Activated gamma-delta T cell (primary cell): Measurements from ENCODE around the gene FUCA2.
"Not testable (repeated sequence)": the region's sequence is repeated elsewhere in the genome, so short reads cannot be mapped to it uniquely, and the experiment has no call there.

ENCODE experiments used
- DNase-seq: peaks from one replicate; lab custom pipeline; 2025; lab: John Stamatoyannopoulos, UW

FUCA2 gene

DNA sequence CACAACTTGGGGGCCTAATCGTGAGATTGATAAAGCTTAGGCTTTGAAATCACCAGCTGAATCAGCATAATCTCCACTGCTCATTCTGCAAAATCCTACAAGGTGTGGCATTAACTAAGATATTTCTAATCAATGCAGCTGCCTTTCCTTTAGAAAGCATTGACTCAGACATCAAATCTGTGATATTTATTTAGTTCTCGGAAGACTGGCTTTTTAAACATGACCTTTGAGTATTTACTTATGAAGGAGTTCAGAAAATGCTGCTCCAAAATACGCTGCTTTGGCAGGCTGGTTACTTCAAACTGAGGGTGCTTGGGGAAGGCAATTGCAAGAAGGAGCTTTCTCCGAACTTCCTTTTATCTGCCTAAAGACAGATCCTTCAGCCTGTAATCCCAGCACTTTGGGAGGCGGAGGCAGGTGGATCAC, 23.7 kb upstream of the FUCA2 start:
- DNase-seq = no peak

DNA sequence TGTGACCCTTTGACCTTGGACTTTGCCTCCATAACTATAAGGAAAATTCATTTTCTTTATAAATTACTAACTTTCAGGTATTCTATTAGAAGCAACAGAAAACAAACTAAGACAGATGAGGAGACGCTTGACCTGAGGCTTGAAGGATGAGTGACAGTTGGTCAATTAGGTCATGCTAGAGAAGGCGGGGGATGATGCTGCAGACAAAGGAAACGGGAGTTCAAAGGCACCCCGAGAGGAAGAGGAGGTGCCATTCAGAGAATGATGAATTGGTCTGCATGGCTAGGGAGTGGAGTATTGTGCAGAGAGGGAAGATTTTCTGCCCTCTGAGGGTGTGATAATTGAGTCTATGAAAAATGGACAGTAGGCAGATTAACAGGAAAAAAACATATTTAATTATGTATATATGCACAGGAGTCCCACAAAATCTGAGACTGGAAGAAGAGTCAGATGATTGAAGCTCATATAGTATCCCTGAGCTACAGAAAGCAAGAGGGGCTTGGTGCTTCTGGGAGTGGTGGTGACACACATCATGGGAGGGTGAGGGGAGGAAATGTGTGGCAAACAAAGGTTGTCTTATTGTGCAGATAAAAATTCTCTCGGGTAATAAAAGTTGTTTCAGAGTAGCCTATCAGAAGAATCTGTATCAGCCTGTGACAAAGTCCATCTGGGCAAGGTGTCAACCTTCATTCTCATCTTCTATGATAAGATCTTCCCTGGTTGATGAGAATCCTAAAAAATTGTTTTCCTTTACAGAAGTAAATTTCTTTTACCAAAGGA, 20.4 kb upstream of the FUCA2 start:
- DNase-seq = no peak

DNA sequence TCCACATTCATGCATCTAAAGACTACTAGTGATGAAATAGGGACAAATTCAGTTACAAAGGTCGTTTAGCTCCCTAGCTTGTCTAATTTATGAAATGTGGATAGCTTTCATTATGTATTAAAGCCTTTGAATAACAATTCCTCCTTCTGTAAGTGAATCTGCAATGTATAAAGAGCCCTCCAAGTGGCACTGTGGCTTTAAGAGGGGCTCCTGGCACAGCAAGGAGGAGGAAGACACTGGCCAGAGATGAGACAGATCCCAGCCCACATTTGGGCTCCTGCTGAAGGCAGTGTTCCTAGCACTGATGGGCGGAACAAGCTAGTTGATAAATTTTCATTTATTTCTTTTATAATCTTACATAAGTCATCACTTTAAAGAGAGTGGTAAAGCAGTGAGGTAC, 17.6 kb upstream of the FUCA2 start:
- no peak for DNase-seq

DNA sequence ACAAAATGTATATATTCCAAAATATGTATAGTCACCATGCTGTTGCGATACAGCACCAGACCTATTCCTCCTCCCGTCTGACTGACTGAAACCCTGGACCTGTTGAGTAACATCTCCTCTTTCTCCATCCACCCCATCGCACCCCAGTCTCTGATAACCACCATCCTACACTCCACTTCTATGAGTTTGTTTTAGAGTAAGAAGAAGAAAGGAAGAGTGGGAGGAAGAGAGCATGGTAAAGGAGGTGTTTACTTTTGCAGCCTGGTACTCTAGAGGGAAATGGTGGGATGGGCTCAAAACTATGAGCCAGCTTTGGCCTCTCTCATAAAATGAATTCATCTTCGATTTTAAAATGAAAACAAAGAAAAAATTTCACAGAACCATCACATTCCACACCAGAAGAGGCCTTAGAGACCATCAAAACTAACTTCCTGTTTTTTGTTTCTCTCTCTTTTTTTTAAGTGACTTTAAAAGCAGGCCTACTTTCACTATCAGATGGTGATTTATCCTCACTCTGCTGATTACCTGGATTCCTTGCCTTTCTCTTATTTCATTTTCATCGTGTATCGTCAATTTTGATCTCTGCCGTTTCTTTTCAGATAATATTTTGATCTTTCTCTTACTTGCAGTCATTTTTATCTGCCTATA, 16.8 kb upstream of the FUCA2 start:
- no peak for DNase-seq

DNA sequence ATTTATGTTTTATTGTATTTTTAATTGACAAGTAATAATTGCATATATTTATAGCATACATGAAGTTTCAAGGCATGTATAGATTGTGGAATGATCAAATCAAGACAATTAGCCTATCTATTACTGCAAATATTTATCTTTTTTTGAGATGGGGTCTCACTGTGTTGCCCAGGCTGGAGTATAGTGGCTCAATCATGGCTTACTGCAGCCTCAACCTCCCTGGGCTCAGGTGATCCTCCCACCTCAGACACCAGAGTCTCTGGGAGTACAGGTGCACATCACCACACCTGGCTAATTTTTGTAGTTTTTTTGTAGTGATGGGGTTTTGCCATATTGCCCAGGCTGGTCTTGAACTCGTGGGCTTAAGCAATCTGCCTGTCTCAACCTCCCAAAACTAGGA, 16.2 kb upstream of the FUCA2 start:
- no peak for DNase-seq

DNA sequence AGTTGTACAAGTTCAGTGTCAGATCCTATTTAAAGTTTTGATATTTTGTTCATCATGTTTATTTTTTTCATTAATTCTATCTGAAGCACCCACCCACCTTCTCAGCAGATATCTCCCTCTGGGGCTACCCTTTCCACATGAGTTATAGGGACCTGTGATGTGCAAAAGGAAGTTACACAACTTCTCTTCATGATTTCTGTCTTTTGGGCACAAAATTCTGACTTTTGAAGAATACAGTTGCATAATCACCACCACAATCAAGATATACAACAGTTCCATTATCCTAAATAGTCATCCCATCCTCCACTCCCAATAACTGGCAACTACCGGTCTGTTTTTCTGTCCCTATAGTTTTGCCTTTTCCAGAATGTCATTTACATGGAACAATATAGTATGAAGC, 13.8 kb upstream of the FUCA2 start:
- DNase-seq = no peak

DNA sequence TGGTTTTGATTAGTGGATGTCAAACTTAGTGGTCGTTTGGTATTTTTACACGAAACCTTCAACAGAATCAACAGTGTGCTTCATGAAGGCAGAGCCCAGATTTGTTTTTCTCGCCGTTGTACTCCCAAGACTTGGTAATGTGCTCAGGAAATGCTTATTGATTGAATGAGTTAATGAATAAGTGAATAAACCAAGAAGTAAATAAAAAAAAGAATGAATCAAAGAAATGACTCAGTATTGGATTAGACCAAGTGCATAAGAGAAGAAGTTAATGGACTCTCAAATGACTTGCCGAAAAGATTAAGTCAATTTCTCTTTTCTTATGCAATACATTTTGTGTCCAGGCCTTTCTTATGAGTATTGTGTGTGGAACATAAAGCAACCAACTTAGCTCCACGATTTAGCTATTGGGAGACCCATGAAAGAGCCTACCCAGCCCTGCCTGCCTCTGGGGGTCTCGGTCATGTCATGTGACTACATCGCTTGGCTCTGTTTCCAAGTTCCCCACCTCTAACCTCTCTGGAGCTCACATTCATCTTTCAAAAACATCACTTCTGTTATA, 10.6 kb upstream of the FUCA2 start:
- no peak for DNase-seq

DNA sequence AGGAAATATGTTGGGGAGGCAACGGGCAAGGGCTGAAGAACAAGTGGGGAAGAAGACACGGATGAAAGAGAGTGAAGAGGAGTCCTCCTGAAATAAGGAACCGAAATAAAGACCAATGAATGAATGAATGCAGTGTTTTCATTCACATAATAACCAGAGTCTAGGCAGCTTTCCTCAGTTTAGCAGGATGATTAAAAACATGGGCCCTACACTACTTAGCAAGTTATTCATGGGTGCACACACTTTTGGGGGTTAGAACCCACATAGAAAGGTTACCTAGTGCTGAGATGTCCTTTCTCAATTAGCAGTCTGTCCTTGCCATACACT, 5.9 kb upstream of the FUCA2 start:
- DNase-seq = no peak

DNA sequence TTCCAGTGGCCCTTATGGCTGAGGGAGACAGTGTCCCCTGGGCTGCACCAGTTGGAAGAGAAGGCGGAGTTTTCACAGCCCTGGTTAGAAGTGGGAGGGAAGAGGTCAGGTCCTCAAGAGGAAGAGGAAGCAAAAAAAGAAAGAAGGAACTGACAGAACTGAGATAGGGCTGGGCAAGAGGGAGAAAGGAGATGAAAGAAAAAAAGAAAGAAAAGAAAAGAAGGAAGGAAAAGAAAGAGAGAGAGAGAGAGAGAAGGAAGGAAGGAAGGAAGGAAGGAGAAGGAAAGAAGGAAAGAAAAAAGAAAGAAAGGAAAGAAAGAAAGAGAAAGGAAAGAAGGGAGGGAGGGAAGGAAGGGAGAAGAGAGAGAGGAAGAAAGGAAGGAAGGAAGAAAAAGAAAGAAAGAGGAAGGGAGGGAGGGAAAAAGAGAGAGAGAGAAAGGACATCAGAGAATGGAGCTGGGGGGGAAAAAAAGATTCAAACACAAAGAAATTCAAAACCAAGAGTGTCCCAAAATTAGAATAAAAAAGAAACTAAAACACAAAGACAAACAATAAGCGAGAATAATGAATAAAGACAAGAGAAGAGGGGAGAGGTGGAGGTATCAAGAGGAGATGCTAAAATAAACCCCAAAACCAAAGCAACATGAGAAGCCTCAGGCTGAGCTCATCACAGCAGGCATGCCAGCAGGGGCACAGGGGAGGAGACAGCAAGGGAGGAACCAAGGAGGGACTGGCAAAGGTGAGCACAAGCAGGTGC, 5.3 kb upstream of the FUCA2 start:
- DNase-seq = no peak

DNA sequence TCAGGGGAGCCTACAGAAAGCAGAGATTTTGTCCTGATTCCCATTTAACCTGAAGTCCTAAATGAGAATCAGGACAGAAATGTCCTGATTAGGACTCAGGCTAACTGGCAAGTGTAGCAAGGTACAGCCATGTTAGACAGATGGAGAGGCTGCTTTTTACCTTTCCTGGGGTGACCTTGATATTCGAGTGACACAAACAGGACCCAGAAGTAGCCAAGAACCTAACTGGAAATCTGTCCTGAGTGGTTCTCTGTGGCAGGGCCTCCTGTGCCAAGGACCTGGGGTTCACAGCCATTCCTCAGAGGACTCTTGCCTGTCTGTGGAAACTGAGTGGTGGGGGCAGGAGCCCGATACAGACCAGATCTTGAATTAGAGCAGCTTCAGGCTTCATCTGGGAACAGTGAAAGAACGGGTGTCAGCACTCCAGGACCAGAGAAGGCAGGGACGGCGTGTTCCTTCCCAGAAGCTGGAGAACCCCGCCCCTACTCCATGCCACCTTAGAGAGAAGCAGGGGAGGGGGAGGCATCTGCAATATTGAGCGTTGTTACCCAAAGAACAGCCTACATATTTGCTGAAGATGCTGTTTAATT, 4.3 kb upstream of the FUCA2 start:
- no peak for DNase-seq

DNA sequence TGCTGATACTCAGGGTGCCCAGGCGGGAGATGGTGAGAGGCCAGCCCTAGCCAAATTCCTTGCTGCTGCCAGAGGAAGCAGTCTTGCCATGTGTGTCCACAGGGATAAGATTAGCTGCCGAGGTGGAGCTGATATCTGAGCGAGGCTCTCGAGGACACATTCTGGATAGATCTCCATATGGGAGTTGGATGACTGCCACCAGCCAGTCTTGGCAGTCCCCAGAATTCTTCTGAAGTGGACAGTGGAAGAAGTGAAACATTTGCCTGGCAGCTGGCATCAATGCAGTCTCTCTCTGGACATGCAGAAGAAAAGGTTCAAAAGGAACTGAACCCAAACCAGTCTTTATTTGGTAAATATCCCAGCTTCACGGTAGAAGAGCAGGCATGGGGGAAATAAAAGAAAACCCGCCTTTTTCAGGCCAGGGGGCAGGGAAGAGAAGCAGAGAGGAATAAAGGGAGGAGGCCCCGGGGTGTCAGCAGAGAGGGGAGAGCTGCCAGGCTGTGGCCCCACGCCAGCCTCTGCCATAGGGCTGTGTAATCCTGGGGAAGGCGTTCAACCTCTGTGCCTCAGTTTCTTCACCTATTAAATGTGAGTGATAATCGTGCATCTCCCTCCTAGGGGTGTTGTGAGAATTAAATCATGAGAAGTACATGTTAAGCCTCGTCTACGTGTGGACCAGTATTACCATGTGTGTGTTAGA, 3.7 kb upstream of the FUCA2 start:
- DNase-seq = no peak

DNA sequence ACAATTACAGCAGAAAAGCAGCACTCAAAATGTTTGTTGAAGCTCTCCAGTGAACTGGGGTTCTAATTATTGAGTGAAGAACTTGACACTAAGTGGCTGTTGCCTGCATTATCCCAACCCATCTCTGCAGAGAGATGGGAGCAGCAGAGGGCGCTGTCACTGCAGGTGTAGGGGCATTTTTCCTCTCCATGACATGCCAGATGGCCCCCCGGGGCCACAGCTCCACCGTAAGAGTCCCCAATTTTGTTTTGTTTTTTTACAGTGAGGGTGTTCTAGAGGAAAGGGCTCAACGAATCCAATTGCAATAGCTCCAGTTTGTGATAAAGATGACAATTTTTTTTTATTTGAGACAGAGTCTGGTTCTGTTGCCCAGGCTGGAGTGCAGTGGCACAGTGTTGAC, 1.9 kb upstream of the FUCA2 start:
- DNase-seq = no peak

DNA sequence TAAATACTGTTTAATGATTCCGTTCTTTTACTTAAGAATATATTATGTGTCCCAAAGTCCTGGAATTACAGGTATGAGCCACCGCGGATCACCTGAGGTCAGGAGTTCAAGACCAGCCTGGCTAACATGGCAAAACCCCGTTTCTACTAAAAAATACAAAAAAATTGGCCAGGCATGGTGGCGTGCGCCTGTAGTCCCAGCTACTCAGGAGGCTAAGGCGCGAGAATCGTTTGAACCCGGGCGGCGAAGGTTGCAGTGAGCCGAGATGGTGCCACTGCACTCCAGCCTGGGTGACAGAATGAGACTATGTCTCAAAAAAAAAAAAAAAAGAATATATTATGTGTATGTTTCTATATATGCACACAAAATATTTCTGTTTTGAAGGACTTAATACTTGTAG, 1.2 kb downstream of the FUCA2 start:
- not testable (repeated sequence) for DNase-seq

DNA sequence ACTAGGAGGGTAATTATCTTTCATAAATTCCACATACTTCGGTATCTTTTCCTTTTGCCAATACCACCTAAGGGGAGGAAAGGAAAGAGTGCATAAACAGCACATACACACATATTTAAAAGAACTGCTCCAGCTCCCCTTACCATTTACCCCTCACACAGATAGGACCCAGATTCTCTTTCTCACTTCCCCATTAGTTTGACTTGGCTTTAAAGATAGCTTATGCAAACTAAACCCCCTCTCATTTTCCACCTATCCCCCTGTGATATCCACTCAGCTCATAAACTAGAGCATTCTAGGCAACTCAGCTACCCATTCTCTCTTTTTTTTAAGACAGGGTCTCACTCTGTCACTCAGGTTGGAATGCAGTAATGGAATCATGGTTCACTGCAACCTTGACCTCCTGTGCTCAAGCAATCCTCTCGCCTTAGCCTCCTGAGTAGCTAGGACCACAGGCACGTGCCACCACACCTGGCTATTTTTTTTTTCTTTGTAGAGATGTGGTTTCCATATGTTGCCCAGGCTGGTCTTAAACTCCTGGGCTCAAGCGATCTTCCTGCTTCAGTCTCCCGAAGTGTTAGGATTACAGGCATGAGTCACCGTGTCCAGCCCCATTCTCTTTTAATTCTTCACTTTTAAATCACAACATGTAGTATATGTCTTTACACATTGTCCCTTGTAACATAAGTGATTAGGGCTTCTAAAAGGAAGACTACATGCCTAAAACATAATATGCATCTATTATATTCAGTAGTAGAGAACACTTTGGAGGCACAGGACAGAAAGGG, 4.0 kb downstream of the FUCA2 start:
- DNase-seq = no peak

DNA sequence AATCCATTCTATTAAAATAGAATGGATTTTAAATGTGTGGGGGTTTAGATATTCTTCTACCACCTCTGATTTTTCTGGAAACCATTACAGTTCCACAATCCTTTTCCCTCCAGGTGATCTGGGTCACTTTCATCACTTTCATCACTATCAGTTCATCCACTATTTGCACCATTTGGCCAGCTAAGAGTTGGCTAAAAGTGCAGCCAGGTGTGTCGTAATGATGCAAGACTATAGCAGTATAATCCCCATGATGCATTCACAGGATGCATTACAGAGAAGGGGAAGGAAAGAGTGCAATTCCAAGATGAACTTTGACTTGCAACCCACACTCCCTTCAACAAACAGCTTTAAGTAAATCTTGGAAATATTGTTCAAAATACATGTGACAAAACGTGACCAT, 4.9 kb downstream of the FUCA2 start:
- DNase-seq = no peak

DNA sequence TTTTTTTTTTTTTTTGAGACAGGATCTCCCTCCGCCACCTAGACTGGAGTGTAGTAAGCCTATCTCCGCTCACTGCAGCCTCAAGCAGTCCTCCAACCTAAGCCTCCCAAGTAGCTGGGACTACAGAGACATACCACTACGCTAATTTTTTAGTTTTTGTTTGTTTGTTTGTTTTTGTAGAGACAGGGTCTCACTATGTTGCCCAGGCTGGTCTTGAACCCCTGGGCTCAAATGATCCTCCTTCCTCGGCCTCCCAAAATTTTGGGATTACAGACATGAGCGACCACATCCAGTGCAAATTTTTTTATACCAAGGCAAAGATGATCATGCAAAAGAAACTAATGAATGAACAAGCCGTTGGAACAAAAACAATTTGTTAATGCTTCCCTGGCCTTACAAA, 5.3 kb downstream of the FUCA2 start:
- DNase-seq = no peak

DNA sequence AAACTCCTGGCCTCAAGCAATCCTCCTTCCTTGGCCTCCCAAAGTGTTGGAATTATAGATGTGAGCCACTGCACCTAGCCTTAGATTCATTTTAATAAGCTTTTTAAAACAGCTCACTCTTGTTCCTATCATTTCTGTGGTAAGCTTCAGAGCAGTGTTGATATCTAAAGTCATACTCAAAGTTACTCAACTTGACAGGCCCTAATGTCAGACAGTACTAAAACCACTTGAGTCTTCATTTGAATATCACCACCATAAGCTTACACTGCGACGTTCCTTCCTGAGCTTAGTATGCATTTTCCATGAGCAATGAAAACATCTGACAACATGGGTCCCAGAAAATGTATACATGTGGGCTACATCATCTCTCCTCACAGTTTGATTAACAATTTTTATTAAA, 6.0 kb downstream of the FUCA2 start:
- DNase-seq = no peak

DNA sequence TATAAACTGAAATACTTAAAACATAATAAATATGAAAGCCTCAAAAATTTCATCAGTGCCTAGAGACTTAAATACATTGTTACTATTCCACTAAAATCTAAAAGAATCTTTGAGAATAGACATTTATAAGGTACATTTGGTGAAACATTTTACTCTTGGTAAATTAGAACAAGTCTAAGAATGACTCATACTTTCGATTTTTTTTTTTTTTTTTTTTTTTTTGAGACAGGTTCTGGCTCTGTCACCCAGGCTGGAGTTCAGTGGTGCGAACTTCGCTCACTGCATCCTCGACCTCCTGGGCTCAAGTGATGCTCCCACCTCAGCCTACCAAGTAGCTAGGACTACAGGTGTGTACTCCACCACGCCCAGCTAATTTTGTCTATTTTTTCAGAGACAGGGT, 6.4 kb downstream of the FUCA2 start:
- DNase-seq = no peak

DNA sequence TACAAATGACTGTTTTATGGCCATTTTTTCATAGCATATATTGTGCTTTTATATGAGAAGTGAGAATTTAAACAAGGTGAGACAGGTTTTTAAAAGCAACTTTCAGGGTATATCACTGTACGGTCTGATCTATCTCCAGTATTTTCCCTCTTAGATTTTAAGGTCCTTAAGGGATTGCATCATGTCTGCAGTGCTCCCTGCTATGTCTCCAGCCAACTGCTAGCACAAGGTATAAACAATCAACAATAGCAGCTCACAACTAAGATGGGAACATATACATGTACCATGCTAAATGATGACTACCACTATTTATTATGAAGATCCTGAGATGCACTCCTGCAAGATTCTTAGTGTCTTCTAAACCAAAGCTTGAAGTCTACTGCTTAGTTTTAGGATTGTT, 7.2 kb downstream of the FUCA2 start:
- DNase-seq = no peak

DNA sequence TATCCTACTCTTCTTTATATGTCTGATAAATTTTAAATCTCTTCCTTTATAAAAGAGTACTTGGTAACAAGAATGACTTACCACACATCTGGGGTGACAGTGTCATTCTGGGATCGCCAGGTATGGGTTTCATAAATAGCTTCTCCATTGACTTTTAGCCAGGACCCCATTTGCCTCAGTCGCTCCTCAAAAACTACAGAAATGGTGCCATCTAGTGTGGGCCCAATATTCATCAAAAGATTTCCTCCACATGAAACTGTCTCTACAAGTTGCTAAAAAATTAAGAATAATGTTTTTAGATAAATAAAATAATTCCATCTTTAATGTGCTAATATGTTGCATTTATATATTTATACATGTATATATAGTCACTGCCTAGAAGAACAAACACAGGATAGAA, 9.7 kb downstream of the FUCA2 start:
- no peak for DNase-seq

DNA sequence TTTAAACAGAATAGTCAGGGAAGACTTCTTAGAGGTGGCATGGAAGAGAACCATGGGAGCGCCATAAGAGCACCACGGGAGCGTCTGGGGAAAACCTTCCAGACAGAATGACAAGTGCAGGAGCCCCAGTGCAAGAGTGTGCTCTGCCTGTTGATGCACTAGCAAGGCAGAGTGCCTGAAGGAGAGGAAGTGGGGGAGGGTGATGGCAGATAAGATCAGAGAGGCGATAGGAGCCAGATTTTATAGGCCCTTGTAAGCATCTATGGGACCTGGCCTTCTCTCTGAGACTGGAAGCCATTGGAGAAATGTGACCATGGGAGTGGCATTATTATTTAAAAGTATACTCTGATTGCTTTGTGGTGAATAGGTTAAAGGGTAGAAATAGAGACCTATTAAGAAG, 13.1 kb downstream of the FUCA2 start:
- DNase-seq = no peak
